Small intestine (tissue), 7 donors: ENCODE results near the gene SLC44A4. TPM values are rescaled to one million over a fixed set of nuclear protein-coding genes. Genes with fewer than 3 reads are reported as not detected.

ENCODE experiments used
- DNase-seq, 2 donors: peaks; one replicate each; pipeline versions ENCODE4 v3.0.0 to v3.0.0-alpha.2; 2013
- FAIRE-seq: peaks from 2 replicates; lab custom pipeline; 2012; peaks lifted over from hg19 to GRCh38; lab: Jason Lieb, UNC
- H3K27ac ChIP-seq, 3 donors: one replicate each; pipeline ENCODE4 v1.5.1; 2013; ENCODE audit warnings: low read length in 2 of 3, mild to moderate bottlenecking in 2 of 3, control low read depth in 1 of 3, inconsistent platforms in 1 of 3, low read depth in 1 of 3, moderate library complexity in 1 of 3
- H3K27me3 ChIP-seq, 3 donors: one replicate each; pipeline ENCODE4 v1.6.1; 2013; ENCODE audit warnings: low read length in 3 of 3, inconsistent platforms in 1 of 3; ENCODE audit not compliant: control insufficient read depth in 3 of 3, insufficient read depth in 3 of 3
- H3K36me3 ChIP-seq, 3 donors: one replicate each; pipeline ENCODE4 v1.6.1; 2013; ENCODE audit warnings: low read length in 3 of 3, inconsistent platforms in 1 of 3, low read depth in 1 of 3, mild to moderate bottlenecking in 1 of 3, moderate library complexity in 1 of 3; ENCODE audit not compliant: control insufficient read depth in 3 of 3, insufficient read depth in 2 of 3
- H3K4me1 ChIP-seq, 3 donors: one replicate each; pipeline ENCODE4 v1.6.1; 2013; ENCODE audit warnings: low read length in 2 of 3, inconsistent platforms in 1 of 3, low read depth in 1 of 3, mild to moderate bottlenecking in 1 of 3, moderate library complexity in 1 of 3; ENCODE audit not compliant: control insufficient read depth in 3 of 3, insufficient read depth in 2 of 3
- H3K4me3 ChIP-seq, 3 donors: one replicate each; pipeline ENCODE4 v1.5.1; 2013; ENCODE audit warnings: low read length in 3 of 3, control low read depth in 1 of 3, inconsistent platforms in 1 of 3, low read depth in 1 of 3, mild to moderate bottlenecking in 1 of 3, moderate library complexity in 1 of 3
- H3K9me3 ChIP-seq, 2 donors: one replicate each; pipeline ENCODE4 v1.6.1; 2013; ENCODE audit warnings: low read depth in 1 of 2, low read length in 1 of 2; ENCODE audit not compliant: control insufficient read depth in 2 of 2, insufficient read depth in 1 of 2
- WGBS, 3 donors: extraction: QIAGEN DNeasy Blood & Tissue Kit; methylation state at CpG; one replicate each; pipeline ENCODE4 v1.1.7; 2013; 5-methylcytosine and 5-hydroxymethylcytosine counted together
- polyA plus RNA-seq, 4 donors: library from polyadenylated mRNA; stranded (reverse) in 3 of 4; unstranded in 1 of 4; fragments of 200-250 nt in 3 of 4; fragments of 120-200 nt in 1 of 4; gene quantifications; one replicate each; pipeline versions ENCODE4 v1.2.1 to v1.2.3, GENCODE V29; 2013
- donor health status: healthy with polysubstance abuse.
- donor health status: control.
- donor health status: control.
- donor health status: Bipolar disorder and iron deficiency.
- donor health status: healthy.

SLC44A4 gene
- polyA plus RNA-seq, 4 donors = 82.3 to 215 (median 130) TPM

GRCh38 chr6:31889331-31889972 is 10.7 kb upstream of the SLC44A4 start:
- H3K27me3 ChIP-seq = no peaks in the 10 kb centered on the region
- no peaks in the 10 kb centered on the region for H3K4me1 ChIP-seq
- FAIRE-seq = no peak
- no peak for DNase-seq
- no peak overlapping the region for H3K4me3 ChIP-seq
- peaks cover 10 to 82% (median 21%) of the 10 kb centered on the region in 3 donors for H3K36me3 ChIP-seq
- no peak overlapping the region for H3K27ac ChIP-seq
- no peaks in the 10 kb centered on the region for H3K9me3 ChIP-seq
- WGBS, 3 donors = 96 to 100% (median 97%) methylated on average over 3 of the region's 3 CpGs

- Histone ChIP-seq H3K4me1 (no peaks in the 10 kb centered on the region), H3K9me3 (no peaks in the 10 kb centered on the region), H3K27me3 (no peaks in the 10 kb centered on the region), H3K27ac (no peak overlapping the region), H3K36me3 (peaks cover 10 to 85% (median 25%) of the 10 kb centered on the region in 3 donors), H3K4me3 (no peak overlapping the region)
- WGBS, 3 donors = 77 to 81% (median 78%) methylated on average over 41 to 43 of the region's 43 CpGs
- DNase-seq = peak; percentile 27 to 50
- no peak for FAIRE-seq
Measured at GRCh38 chr6:31888276-31889258, 9.8 kb upstream of the SLC44A4 start.

- no peak for FAIRE-seq
- H3K36me3 ChIP-seq = peaks cover 5 to 87% (median 24%) of the 10 kb centered on the region in 3 donors
Measured at GRCh38 chr6:31887173-31888007, 8.6 kb upstream of the SLC44A4 start.

GRCh38 chr6:31886541-31886991 is 7.8 kb upstream of the SLC44A4 start:
- DNase-seq (no peak), FAIRE-seq (no peak)
- Histone ChIP-seq H3K4me3 (no peak overlapping the region), H3K27ac (no peak overlapping the region), H3K27me3 (no peaks in the 10 kb centered on the region), H3K36me3 (peaks cover 5 to 86% (median 24%) of the 10 kb centered on the region in 3 donors), H3K4me1 (no peaks in the 10 kb centered on the region), H3K9me3 (no peaks in the 10 kb centered on the region)
- WGBS, 3 donors = 88 to 93% (median 90%) methylated on average over 13 to 18 of the region's 18 CpGs

More at GRCh38 chr6:31887173-31888007, 8.6 kb upstream of the SLC44A4 start:
- H3K27me3 ChIP-seq = no peaks in the 10 kb centered on the region
- no peak overlapping the region for H3K4me3 ChIP-seq
- H3K4me1 ChIP-seq = no peaks in the 10 kb centered on the region
- no peak for DNase-seq
- WGBS, 3 donors = 85 to 92% (median 86%) methylated on average over 15 to 19 of the region's 19 CpGs
- H3K27ac ChIP-seq = no peak overlapping the region
- no peaks in the 10 kb centered on the region for H3K9me3 ChIP-seq

GRCh38 chr6:31884528-31885035 is 5.8 kb upstream of the SLC44A4 start:
- 95 to 96% (median 96%) methylated on average over 17 to 22 of the region's 22 CpGs for WGBS, 3 donors
- no peak for DNase-seq
- FAIRE-seq = no peak
- H3K27ac ChIP-seq = no peak overlapping the region
- peaks cover 8 to 97% (median 35%) of the 10 kb centered on the region in 3 donors for H3K36me3 ChIP-seq
- H3K9me3 ChIP-seq = no peaks in the 10 kb centered on the region
- H3K4me1 ChIP-seq = peaks cover 0 to 4% (median 0%) of the 10 kb centered on the region in 3 donors
- no peaks in the 10 kb centered on the region for H3K27me3 ChIP-seq
- no peak overlapping the region for H3K4me3 ChIP-seq

- Histone ChIP-seq H3K27me3 (no peaks in the 10 kb centered on the region), H3K4me3 (no peak overlapping the region), H3K9me3 (no peaks in the 10 kb centered on the region), H3K27ac (no peak overlapping the region), H3K36me3 (peaks cover 8 to 91% (median 31%) of the 10 kb centered on the region in 3 donors), H3K4me1 (peaks cover 0 to 10% (median 0%) of the 10 kb centered on the region in 3 donors)
- DNase-seq = no peak
- 90 to 94% (median 94%) methylated on average over 12 of the region's 12 CpGs for WGBS, 3 donors
- no peak for FAIRE-seq
Measured at GRCh38 chr6:31883676-31884075, 4.9 kb upstream of the SLC44A4 start.

- no peak overlapping the region for H3K4me3 ChIP-seq
- no peak overlapping the region for H3K27ac ChIP-seq
- H3K27me3 ChIP-seq = no peaks in the 10 kb centered on the region
- FAIRE-seq = no peak
- WGBS, 3 donors = 85 to 95% (median 87%) methylated on average over 5 to 6 of the region's 6 CpGs
- H3K4me1 ChIP-seq = peaks cover 0 to 11% (median 0%) of the 10 kb centered on the region in 3 donors
- no peaks in the 10 kb centered on the region for H3K9me3 ChIP-seq
- H3K36me3 ChIP-seq = peaks cover 8 to 78% (median 23%) of the 10 kb centered on the region in 3 donors
- no peak for DNase-seq
Measured at GRCh38 chr6:31882344-31882743, 3.5 kb upstream of the SLC44A4 start.
